Cardiac muscle cell (in vitro differentiated cells and primary cell): ENCODE measurements around the gene ARSI. TPM values are rescaled to one million over a fixed set of nuclear protein-coding genes. Genes with fewer than 3 reads are reported as not detected.

ENCODE experiments used
- DNase-seq, 2 donors: peaks; one replicate each; pipeline versions ENCODE4 v3.0.0 to v3.0.0-alpha.2; 2010 to 2017; ENCODE audit warnings: low read depth in 1 of 2, low spot score in 1 of 2
- H3K27ac ChIP-seq: fragments of 200-600 bp; sonication (generic); 2 replicates; pipeline ENCODE4 v1.5.1; 2016
- H3K27me3 ChIP-seq: fragments of 200-600 bp; sonication (generic); 2 replicates; pipeline ENCODE4 v1.6.0; 2016; ENCODE audit warnings: control low read depth
- H3K36me3 ChIP-seq: fragments of 200-600 bp; sonication (generic); 2 replicates; pipeline ENCODE4 v1.5.1; 2016; ENCODE audit warnings: control low read depth
- H3K4me1 ChIP-seq: fragments of 200-600 bp; sonication (generic); 2 replicates; pipeline ENCODE4 v1.8.1; 2017; ENCODE audit warnings: low read depth, mild to moderate bottlenecking, mixed run types
- H3K4me3 ChIP-seq: fragments of 200-600 bp; sonication (generic); 2 replicates; pipeline ENCODE4 v1.5.1; 2016; ENCODE audit warnings: mild to moderate bottlenecking
- H3K9me3 ChIP-seq: fragments of 200-600 bp; sonication (generic); 2 replicates; pipeline ENCODE4 v1.5.1; 2017; ENCODE audit warnings: low read depth, mild to moderate bottlenecking, control low read depth
- polyA plus RNA-seq: library from polyadenylated mRNA; unstranded; fragments of >200 nt; fragmentation: Nextera tagmentation; extraction: Ambion mirVana; gene quantifications from 2 replicates; pipeline ENCODE4 v1.2.1, GENCODE V29; 2016
- total RNA-seq: library from RNA; depleted of rRNA; stranded (reverse); fragments of >200 nt; gene quantifications from 2 replicates; pipeline ENCODE4 v1.2.3, GENCODE V29; 2016
- TF ChIP-seq, protein P1 (sequence below): IDR thresholded peaks from 2 replicates; pipeline ENCODE4 v1.5.1; 2012; ENCODE audit warnings: low read depth, mild to moderate bottlenecking, low read length

Gene ARSI
- total and polyA plus RNA-seq, 2 experiments from 2014 or later: 2.1 to 3.3 TPM

- Histone ChIP-seq H3K9me3 (no peaks in the 10 kb centered on the region), H3K27ac (no peak overlapping the region), H3K27me3 (no peaks in the 10 kb centered on the region), H3K4me1 (peaks cover 12% of the 10 kb centered on the region), H3K36me3 (no peaks in the 10 kb centered on the region), H3K4me3 (no peak overlapping the region)
- DNase-seq: no peak
- TF ChIP-seq, protein P1, sequence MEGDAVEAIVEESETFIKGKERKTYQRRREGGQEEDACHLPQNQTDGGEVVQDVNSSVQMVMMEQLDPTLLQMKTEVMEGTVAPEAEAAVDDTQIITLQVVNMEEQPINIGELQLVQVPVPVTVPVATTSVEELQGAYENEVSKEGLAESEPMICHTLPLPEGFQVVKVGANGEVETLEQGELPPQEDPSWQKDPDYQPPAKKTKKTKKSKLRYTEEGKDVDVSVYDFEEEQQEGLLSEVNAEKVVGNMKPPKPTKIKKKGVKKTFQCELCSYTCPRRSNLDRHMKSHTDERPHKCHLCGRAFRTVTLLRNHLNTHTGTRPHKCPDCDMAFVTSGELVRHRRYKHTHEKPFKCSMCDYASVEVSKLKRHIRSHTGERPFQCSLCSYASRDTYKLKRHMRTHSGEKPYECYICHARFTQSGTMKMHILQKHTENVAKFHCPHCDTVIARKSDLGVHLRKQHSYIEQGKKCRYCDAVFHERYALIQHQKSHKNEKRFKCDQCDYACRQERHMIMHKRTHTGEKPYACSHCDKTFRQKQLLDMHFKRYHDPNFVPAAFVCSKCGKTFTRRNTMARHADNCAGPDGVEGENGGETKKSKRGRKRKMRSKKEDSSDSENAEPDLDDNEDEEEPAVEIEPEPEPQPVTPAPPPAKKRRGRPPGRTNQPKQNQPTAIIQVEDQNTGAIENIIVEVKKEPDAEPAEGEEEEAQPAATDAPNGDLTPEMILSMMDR: no peak
These were observed 31.4 kb downstream of the ARSI start for GRCh38 chr5:150271296-150271692.

GRCh38 chr5:150270541-150271295 lies 32.0 kb downstream of the ARSI start:
- no peak overlapping the region for H3K4me3 ChIP-seq
- DNase-seq: no peak
- TF ChIP-seq, protein P1: no peak
- no peak overlapping the region for H3K27ac ChIP-seq
- H3K4me1 ChIP-seq: peaks cover 15% of the 10 kb centered on the region
- H3K27me3 ChIP-seq: no peaks in the 10 kb centered on the region
- no peaks in the 10 kb centered on the region for H3K9me3 ChIP-seq
- H3K36me3 ChIP-seq: no peaks in the 10 kb centered on the region

DNA sequence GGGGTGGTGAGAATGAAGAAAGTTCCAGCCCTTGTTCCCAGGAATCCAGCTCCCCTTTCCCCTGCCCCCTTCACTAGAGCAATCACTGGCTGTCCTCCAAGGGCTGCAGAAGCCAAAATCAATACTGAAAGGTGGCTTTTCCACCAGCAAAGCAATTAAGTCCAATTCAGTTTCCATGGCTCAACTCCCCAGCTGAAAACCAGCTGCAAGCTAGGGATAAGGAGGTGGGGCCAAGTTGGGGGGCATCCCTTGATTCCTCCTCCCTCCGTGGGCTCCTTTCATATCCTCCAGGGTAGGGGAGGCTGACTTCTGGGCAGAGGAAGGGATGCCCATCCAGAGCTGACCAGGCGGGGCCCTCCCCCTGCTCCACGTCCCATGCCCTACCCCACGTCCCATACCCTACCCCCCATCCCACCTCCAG lies 35.8 kb downstream of the ARSI start:
- no peak for DNase-seq
- peaks cover 33% of the 10 kb centered on the region for H3K4me1 ChIP-seq
- TF ChIP-seq, protein P1: no peak
- H3K27ac ChIP-seq: no peak overlapping the region
- H3K36me3 ChIP-seq: no peaks in the 10 kb centered on the region
- no peaks in the 10 kb centered on the region for H3K27me3 ChIP-seq
- no peaks in the 10 kb centered on the region for H3K9me3 ChIP-seq
- no peak overlapping the region for H3K4me3 ChIP-seq

- Histone ChIP-seq H3K4me1 (peaks cover 33% of the 10 kb centered on the region), H3K27ac (no peak overlapping the region), H3K4me3 (no peak overlapping the region), H3K9me3 (no peaks in the 10 kb centered on the region), H3K36me3 (no peaks in the 10 kb centered on the region), H3K27me3 (no peaks in the 10 kb centered on the region)
- TF ChIP-seq, protein P1: no peak
- no peak for DNase-seq
These were observed 36.8 kb downstream of the ARSI start for GRCh38 chr5:150265870-150266383.

DNA sequence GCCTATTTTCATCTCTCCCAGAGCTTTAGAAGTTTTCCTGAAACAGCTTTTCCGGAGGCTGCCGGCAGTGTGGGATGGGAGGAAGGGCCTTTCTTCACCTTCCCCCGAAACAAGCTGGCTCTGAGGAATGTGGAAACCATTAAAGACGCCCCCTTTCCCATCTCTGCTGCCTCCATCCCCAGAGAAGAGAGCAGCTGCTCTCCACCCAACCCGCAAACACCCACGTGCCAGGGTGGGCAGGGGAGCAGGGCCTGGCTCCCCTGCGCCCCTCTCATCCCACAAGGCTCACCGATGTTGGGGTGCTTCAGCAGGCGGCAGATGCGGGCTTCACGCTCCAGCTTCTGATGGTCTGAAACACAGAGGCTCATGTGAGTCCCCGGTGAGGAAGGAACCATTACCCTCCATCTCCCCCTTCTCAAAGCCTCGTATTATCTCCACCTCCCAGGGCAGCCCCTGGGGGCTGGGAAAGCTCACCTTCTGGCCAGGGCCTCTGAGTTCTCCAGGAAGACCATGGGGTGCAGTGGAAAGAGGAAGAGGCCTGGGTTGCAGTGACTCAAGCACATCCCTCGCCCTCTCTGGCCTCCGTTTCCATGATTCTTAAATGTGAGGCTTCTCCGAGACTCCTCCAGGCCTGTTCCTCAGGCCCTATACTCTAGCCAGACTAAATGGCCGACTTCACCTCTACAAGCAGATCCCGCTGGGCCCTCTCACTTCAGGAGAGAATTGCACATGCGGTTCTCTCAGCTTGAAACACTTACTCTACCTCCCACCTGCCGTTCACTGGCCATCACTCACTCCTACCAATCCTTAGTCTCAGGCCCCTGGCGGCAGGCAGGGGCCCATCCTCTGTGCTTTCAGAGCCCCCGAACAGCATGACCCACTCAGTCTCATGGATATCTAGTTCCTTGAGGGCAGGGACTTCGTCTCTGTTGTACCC lies 37.8 kb downstream of the ARSI start:
- Histone ChIP-seq H3K4me3 (no peak overlapping the region), H3K27ac (no peak overlapping the region), H3K36me3 (no peaks in the 10 kb centered on the region), H3K9me3 (no peaks in the 10 kb centered on the region), H3K27me3 (no peaks in the 10 kb centered on the region), H3K4me1 (peaks cover 33% of the 10 kb centered on the region)
- TF ChIP-seq, protein P1: no peak
- DNase-seq: no peak
